Activated CD8-positive, alpha-beta T cell treated with anti-CD3 and anti-CD28 coated beads for 36 hours (primary cell): ENCODE results near the gene IL5. TPM values are rescaled to one million over a fixed set of nuclear protein-coding genes. Genes with fewer than 3 reads are reported as not detected.

ENCODE experiments used
- ATAC-seq: fragments of 200-7000 bp; cut with Tn5 transposase; one replicate; pipeline ENCODE4 v1.10.0; 2021; ENCODE audit warnings: mild to moderate bottlenecking, moderate library complexity
- CTCF ChIA-PET: fragments of 350-600 bp; sonication (Branson Sonifier 250); formaldehyde crosslinking; loops from one replicate; lab custom pipeline; 2021; ENCODE audit warnings: antibody characterized with exemption; lab: Charles Lee
- POLR2A ChIA-PET: fragments of 350-600 bp; sonication (Branson Sonifier 250); formaldehyde crosslinking; loops from one replicate; lab custom pipeline; 2021; ENCODE audit warnings: antibody characterized with exemption; lab: Charles Lee
- DNase-seq: peaks from one replicate; pipeline ENCODE4 v3.0.0-alpha.2; 2020
- H3K27ac Mint-ChIP-seq: one replicate; pipeline ENCODE4 v1.8.0; 2021; ENCODE audit warnings: mild to moderate bottlenecking, mixed read lengths
- H3K27me3 Mint-ChIP-seq: one replicate; pipeline ENCODE4 v1.8.0; 2021; ENCODE audit warnings: mixed read lengths
- H3K36me3 Mint-ChIP-seq: one replicate; pipeline ENCODE4 v1.8.0; 2021; ENCODE audit warnings: low read depth, mixed read lengths
- H3K4me1 Mint-ChIP-seq: one replicate; pipeline ENCODE4 v1.8.0; 2021; ENCODE audit warnings: low read depth, mixed read lengths
- H3K4me3 Mint-ChIP-seq: one replicate; pipeline ENCODE4 v1.8.0; 2021; ENCODE audit warnings: mild to moderate bottlenecking, moderate library complexity, mixed read lengths
- H3K9me3 Mint-ChIP-seq: one replicate; pipeline ENCODE4 v1.8.0; 2021; ENCODE audit warnings: mixed read lengths
- CTCF ChIP-seq: fragments of 200-600 bp; IDR thresholded peaks from one replicate; pipeline ENCODE4 v1.8.0; 2022; ENCODE audit warnings: antibody characterized with exemption, mild to moderate bottlenecking
- intact Hi-C: fragments of 100-400 bp; cut with micrococcal nuclease; formaldehyde crosslinking; loops from one replicate; pipeline ENCODE4 v1.10.0; 2022
- total RNA-seq, 2 experiments: library from RNA; stranded (reverse); gene quantifications; one replicate each; pipeline ENCODE4 v1.2.3, GENCODE V29; 2021

Gene IL5
- total RNA-seq, 2 experiments from 2014 or later = 1.6 to 1.7 TPM

GRCh38 chr5:132499440-132500243, 43.7 kb downstream of the IL5 start:
- peak overlapping the region; percentile 55 for H3K27ac Mint-ChIP-seq
- DNase-seq (peak; percentile 35), ATAC-seq (no peak)
- TF ChIP-seq CTCF = no peak
- H3K9me3 Mint-ChIP-seq = no peaks in the 10 kb centered on the region
- H3K36me3 Mint-ChIP-seq = no peaks in the 10 kb centered on the region
- no peak overlapping the region for H3K4me3 Mint-ChIP-seq
- peaks cover 41% of the 10 kb centered on the region for H3K4me1 Mint-ChIP-seq
- intact Hi-C loops = loop anchor here (10.0 kb wide), 2 partner anchors 225 to 395 kb away; no protein-coding TSS in a partner anchor
- ChIA-PET POLR2A (interaction anchor here (0.6 to 36.6 kb wide), 8 partner anchors 23 to 248 kb away, joined by 3 to 1641 read pairs (median 10); partner anchors contain the start of genes CCNI2, IRF1 and SLC22A5), CTCF (interaction anchor here (0.6 to 13.9 kb wide), 24 partner anchors 12 to 320 kb away, joined by 3 to 342 read pairs (median 11); no protein-coding TSS in a partner anchor)
- no peaks in the 10 kb centered on the region for H3K27me3 Mint-ChIP-seq

- H3K27ac Mint-ChIP-seq = peak overlapping the region; percentile 29
- no peaks in the 10 kb centered on the region for H3K9me3 Mint-ChIP-seq
- peaks cover 49% of the 10 kb centered on the region for H3K4me1 Mint-ChIP-seq
- intact Hi-C loops = loop anchor here (10.0 kb wide), 1 partner anchor 394 kb away; no protein-coding TSS in a partner anchor
- no peak for ATAC-seq
- no peak for DNase-seq
- CTCF ChIA-PET = interaction anchor here (1.0 to 13.9 kb wide), 13 partner anchors 19 to 319 kb away, joined by 3 to 342 read pairs (median 6); partner anchors contain the start of gene SLC22A4
- no peaks in the 10 kb centered on the region for H3K36me3 Mint-ChIP-seq
- H3K4me3 Mint-ChIP-seq = no peak overlapping the region
- no peaks in the 10 kb centered on the region for H3K27me3 Mint-ChIP-seq
- POLR2A ChIA-PET = interaction anchor here (0.6 to 36.6 kb wide), 10 partner anchors 23 to 249 kb away, joined by 3 to 1641 read pairs (median 4); partner anchors contain the start of genes CCNI2 and IRF1
- no peak for TF ChIP-seq CTCF
These were observed 44.5 kb downstream of the IL5 start for GRCh38 chr5:132498686-132499271.

GRCh38 chr5:132498152-132498551, 45.2 kb downstream of the IL5 start:
- peaks cover 56% of the 10 kb centered on the region for H3K4me1 Mint-ChIP-seq
- H3K27me3 Mint-ChIP-seq = no peaks in the 10 kb centered on the region
- POLR2A ChIA-PET = interaction anchor here (0.9 to 36.6 kb wide), 10 partner anchors 11 to 200 kb away, joined by 3 to 1641 read pairs (median 5); partner anchors contain the start of gene IRF1
- ATAC-seq (no peak), DNase-seq (no peak)
- peak overlapping the region; percentile 25 for H3K27ac Mint-ChIP-seq
- H3K36me3 Mint-ChIP-seq = no peaks in the 10 kb centered on the region
- TF ChIP-seq CTCF = no peak
- no peaks in the 10 kb centered on the region for H3K9me3 Mint-ChIP-seq
- intact Hi-C loops = loop anchor here (10.0 kb wide), 1 partner anchor 393 kb away; no protein-coding TSS in a partner anchor
- CTCF ChIA-PET = interaction anchor here (1.0 to 13.9 kb wide), 13 partner anchors 10 to 260 kb away, joined by 3 to 342 read pairs (median 6); partner anchors contain the start of gene SLC22A4
- H3K4me3 Mint-ChIP-seq = no peak overlapping the region

GRCh38 chr5:132497488-132497997, 45.8 kb downstream of the IL5 start:
- POLR2A ChIA-PET = interaction anchor here (1.0 to 36.6 kb wide), 16 partner anchors 11 to 219 kb away, joined by 3 to 1641 read pairs (median 6); partner anchors contain the start of genes IRF1, RAD50 and SLC22A4
- H3K9me3 Mint-ChIP-seq = no peaks in the 10 kb centered on the region
- CTCF ChIA-PET = interaction anchor here (1.1 to 13.9 kb wide), 14 partner anchors 9 to 323 kb away, joined by 3 to 342 read pairs (median 6); partner anchors contain the start of genes RAD50 and SLC22A4
- H3K4me1 Mint-ChIP-seq = peaks cover 60% of the 10 kb centered on the region
- no peaks in the 10 kb centered on the region for H3K27me3 Mint-ChIP-seq
- H3K4me3 Mint-ChIP-seq = peak overlapping the region; percentile 90
- peak; percentile 18 for DNase-seq
- no peaks in the 10 kb centered on the region for H3K36me3 Mint-ChIP-seq
- intact Hi-C loops = loop anchor here (10.0 kb wide), 1 partner anchor 393 kb away; no protein-coding TSS in a partner anchor
- ATAC-seq = no peak
- no peak for TF ChIP-seq CTCF
- H3K27ac Mint-ChIP-seq = peak overlapping the region; percentile 99
